Stomach (tissue), 9 donors: ENCODE measurements around the gene LY6G5C. TPM values are rescaled to one million over a fixed set of nuclear protein-coding genes. Genes with fewer than 3 reads are reported as not detected.
A peak's percentile ranks its signal among the peaks of the same experiment; 100 is the strongest.

ENCODE experiments used
- DNase-seq, 2 donors: peaks; one replicate each; pipeline versions ENCODE4 v3.0.0 to v3.0.0-alpha.2; 2013 to 2019
- H3K27ac ChIP-seq, 5 donors: fragments of 200-600 bp in 4 of 5; sonication (generic) in 4 of 5; one replicate each; pipeline ENCODE4 v1.5.1; 2013 to 2019; ENCODE audit warnings: mild to moderate bottlenecking in 1 of 5, moderate library complexity in 1 of 5
- H3K27me3 ChIP-seq, 3 donors: fragments of 200-600 bp; sonication (generic); one replicate each; pipeline ENCODE4 v1.5.1; 2017 to 2019; ENCODE audit warnings: mixed run types in 1 of 3
- H3K36me3 ChIP-seq, 4 donors: fragments of 200-600 bp; sonication (generic); 1 replicate in 3 of 4; 2 replicates in 1 of 4; pipeline ENCODE4 v1.5.1; 2016 to 2019
- H3K4me1 ChIP-seq, 4 donors: fragments of 200-600 bp; sonication (generic); one replicate each; pipeline ENCODE4 v1.5.1; 2016 to 2019
- H3K4me3 ChIP-seq, 4 donors: fragments of 200-600 bp; sonication (generic) in 3 of 4; one replicate each; pipeline ENCODE4 v1.5.1; 2016 to 2019; ENCODE audit warnings: mild to moderate bottlenecking in 1 of 4
- H3K9me3 ChIP-seq, 4 donors: fragments of 200-600 bp; sonication (generic); one replicate each; pipeline ENCODE4 v1.5.1; 2016 to 2019
- EP300 ChIP-seq: sonication (generic); formaldehyde crosslinking; IDR thresholded peaks from one replicate; pipeline ENCODE4 v1.6.1; 2017; ENCODE audit warnings: antibody characterized with exemption
- POLR2A ChIP-seq, 4 donors: fragments of 450-650 bp; IDR thresholded peaks; one replicate each; pipeline ENCODE4 v1.6.1; 2016; ENCODE audit warnings: antibody characterized with exemption in 4 of 4, control low read depth in 2 of 4, mild to moderate bottlenecking in 1 of 4, moderate library complexity in 1 of 4
- POLR2AphosphoS5 ChIP-seq, 3 donors: sonication (generic); formaldehyde crosslinking; IDR thresholded peaks; one replicate each; pipeline ENCODE4 v1.6.1; 2016; ENCODE audit warnings: antibody characterized with exemption in 3 of 3
- WGBS, 5 donors: extraction: QIAGEN DNeasy Blood & Tissue Kit in 3 of 5; methylation state at CpG; one replicate each; pipeline versions ENCODE4 v1.1.5 to v1.1.7; 2013 to 2018; 5-methylcytosine and 5-hydroxymethylcytosine counted together
- intact Hi-C: fragments of 100-400 bp; cut with DNase I; formaldehyde crosslinking; loops from one replicate; pipeline ENCODE4 v1.15.1; 2023; ENCODE audit warnings: low total_unique reads
- polyA plus RNA-seq, 3 donors: library from polyadenylated mRNA; stranded (reverse); fragments of 200-250 nt; gene quantifications; one replicate each; pipeline ENCODE4 v1.2.3, GENCODE V29; 2013
- total RNA-seq, 5 donors: library from RNA; depleted of rRNA; stranded (reverse); fragments of >200 nt; gene quantifications; one replicate each; pipeline versions ENCODE4 v1.1.0 to v1.2.3, GENCODE V29; 2014 to 2016
- TF ChIP-seq, protein P1 (sequence below), 7 experiments: fragments of 450-650 bp in 4 of 7; fragments of 200-600 bp in 3 of 7; sonication (generic) in 3 of 7; IDR thresholded peaks; one replicate each; pipeline ENCODE4 v1.5.1; 2016 to 2019; ENCODE audit warnings: antibody characterized with exemption in 7 of 7, control low read depth in 2 of 7, mild to moderate bottlenecking in 1 of 7
- donor health status: healthy with polysubstance abuse.
- donor health status: Bipolar disorder and iron deficiency.
- donor health status: healthy.

The LY6G5C gene
- total and polyA plus RNA-seq, 8 donors = 1.8 to 4.9 (median 2.7) TPM; not detected in 5

DNA sequence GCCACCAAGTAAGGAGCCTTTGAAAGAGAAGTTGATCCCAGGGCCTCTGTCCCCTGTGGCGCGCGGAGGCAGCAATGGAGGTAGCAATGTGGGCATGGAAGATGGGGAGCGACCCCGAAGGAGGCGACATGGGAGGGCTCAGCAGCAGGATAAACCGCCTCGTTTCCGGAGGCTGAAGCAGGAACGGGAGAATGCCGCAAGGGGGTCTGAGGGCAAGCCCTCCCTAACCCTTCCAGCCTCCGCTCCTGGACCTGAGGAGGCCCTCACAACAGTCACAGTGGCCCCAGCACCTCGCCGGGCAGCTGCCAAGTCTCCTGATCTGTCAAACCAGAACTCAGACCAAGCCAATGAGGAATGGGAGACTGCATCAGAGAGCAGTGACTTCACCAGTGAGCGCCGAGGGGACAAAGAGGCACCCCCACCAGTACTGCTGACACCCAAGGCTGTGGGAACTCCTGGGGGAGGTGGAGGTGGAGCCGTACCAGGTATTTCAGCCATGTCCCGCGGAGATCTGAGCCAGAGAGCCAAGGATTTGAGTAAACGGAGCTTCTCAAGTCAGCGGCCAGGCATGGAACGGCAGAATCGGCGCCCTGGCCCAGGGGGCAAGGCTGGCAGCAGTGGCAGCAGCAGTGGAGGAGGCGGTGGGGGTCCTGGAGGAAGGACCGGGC lies 48.5 kb downstream of the LY6G5C start:
- H3K27me3 ChIP-seq = no peaks in the 10 kb centered on the region
- TF ChIP-seq POLR2A (IDR thresholded peaks at IDR 0.05) = no peak
- intact Hi-C loops = no loop called here
- no peaks in the 10 kb centered on the region for H3K9me3 ChIP-seq
- peak overlapping the region in 2 of 5 donors; percentile 2 to 34 for H3K27ac ChIP-seq
- no peak for DNase-seq
- WGBS, 5 donors = 88 to 92% (median 90%) methylated on average over 25 to 26 of the region's 26 CpGs
- H3K36me3 ChIP-seq = peaks cover 99 to 100% (median 100%) of the 10 kb centered on the region in 4 donors
- H3K4me1 ChIP-seq = no peaks in the 10 kb centered on the region
- H3K4me3 ChIP-seq = no peak overlapping the region

DNA sequence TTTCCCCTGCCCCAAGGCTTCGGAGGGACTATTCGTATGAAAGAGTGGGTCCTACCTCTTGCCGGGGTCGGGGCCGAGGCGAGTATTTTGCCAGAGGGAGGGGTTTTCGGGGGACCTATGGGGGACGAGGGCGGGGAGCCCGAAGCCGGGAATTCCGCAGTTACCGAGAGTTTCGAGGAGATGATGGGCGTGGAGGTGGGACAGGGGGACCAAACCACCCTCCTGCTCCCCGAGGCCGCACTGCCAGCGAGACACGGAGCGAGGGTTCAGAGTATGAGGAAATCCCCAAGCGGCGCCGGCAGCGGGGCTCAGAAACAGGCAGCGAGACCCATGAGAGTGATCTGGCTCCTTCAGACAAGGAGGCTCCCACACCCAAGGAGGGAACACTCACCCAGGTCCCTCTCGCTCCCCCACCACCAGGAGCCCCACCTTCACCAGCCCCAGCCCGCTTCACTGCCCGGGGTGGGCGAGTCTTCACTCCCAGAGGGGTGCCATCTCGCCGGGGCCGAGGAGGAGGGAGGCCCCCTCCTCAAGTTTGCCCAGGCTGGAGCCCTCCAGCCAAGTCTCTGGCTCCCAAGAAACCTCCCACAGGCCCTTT lies 49.1 kb downstream of the LY6G5C start:
- H3K4me1 ChIP-seq = no peaks in the 10 kb centered on the region
- no peaks in the 10 kb centered on the region for H3K9me3 ChIP-seq
- no peak overlapping the region for H3K4me3 ChIP-seq
- peaks cover 99 to 100% (median 100%) of the 10 kb centered on the region in 4 donors for H3K36me3 ChIP-seq
- TF ChIP-seq, protein P1, sequence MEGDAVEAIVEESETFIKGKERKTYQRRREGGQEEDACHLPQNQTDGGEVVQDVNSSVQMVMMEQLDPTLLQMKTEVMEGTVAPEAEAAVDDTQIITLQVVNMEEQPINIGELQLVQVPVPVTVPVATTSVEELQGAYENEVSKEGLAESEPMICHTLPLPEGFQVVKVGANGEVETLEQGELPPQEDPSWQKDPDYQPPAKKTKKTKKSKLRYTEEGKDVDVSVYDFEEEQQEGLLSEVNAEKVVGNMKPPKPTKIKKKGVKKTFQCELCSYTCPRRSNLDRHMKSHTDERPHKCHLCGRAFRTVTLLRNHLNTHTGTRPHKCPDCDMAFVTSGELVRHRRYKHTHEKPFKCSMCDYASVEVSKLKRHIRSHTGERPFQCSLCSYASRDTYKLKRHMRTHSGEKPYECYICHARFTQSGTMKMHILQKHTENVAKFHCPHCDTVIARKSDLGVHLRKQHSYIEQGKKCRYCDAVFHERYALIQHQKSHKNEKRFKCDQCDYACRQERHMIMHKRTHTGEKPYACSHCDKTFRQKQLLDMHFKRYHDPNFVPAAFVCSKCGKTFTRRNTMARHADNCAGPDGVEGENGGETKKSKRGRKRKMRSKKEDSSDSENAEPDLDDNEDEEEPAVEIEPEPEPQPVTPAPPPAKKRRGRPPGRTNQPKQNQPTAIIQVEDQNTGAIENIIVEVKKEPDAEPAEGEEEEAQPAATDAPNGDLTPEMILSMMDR (IDR thresholded peaks at IDR 0.05) = no peak
- TF ChIP-seq POLR2AphosphoS5 (IDR thresholded peaks at IDR 0.05) = no peak
- no peak for TF ChIP-seq POLR2A (IDR thresholded peaks at IDR 0.05)
- no peak for TF ChIP-seq EP300
- no peak overlapping the region for H3K27ac ChIP-seq
- no peaks in the 10 kb centered on the region for H3K27me3 ChIP-seq
- intact Hi-C loops = no loop called here
- DNase-seq = no peak
- WGBS, 5 donors = 85 to 91% (median 89%) methylated on average over 27 to 32 of the region's 32 CpGs

DNA sequence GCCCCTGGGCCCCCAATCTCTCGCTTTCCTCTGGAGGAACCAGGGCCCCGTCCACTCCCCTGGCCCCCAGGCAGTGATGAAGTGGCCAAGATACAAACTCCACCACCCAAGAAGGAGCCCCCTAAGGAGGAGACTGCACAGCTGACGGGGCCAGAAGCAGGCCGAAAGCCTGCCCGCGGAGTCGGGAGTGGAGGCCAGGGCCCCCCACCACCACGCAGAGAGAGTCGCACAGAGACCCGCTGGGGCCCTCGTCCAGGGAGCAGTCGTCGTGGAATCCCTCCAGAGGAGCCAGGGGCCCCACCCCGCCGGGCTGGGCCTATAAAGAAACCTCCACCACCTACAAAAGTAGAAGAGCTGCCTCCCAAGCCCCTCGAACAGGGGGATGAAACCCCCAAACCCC lies 49.7 kb downstream of the LY6G5C start:
- TF ChIP-seq EP300 (no peak), POLR2A (IDR thresholded peaks at IDR 0.05) (no peak), POLR2AphosphoS5 (IDR thresholded peaks at IDR 0.05) (no peak)
- TF ChIP-seq, protein P1 (IDR thresholded peaks at IDR 0.05) = no peak
- intact Hi-C loops = no loop called here
- Histone ChIP-seq H3K9me3 (no peaks in the 10 kb centered on the region), H3K36me3 (peaks cover 99 to 100% (median 100%) of the 10 kb centered on the region in 4 donors), H3K27me3 (no peaks in the 10 kb centered on the region), H3K27ac (no peak overlapping the region), H3K4me1 (no peaks in the 10 kb centered on the region), H3K4me3 (no peak overlapping the region)
- no peak for DNase-seq
- WGBS, 5 donors = 86 to 98% (median 87%) methylated on average over 7 to 16 of the region's 16 CpGs

DNA sequence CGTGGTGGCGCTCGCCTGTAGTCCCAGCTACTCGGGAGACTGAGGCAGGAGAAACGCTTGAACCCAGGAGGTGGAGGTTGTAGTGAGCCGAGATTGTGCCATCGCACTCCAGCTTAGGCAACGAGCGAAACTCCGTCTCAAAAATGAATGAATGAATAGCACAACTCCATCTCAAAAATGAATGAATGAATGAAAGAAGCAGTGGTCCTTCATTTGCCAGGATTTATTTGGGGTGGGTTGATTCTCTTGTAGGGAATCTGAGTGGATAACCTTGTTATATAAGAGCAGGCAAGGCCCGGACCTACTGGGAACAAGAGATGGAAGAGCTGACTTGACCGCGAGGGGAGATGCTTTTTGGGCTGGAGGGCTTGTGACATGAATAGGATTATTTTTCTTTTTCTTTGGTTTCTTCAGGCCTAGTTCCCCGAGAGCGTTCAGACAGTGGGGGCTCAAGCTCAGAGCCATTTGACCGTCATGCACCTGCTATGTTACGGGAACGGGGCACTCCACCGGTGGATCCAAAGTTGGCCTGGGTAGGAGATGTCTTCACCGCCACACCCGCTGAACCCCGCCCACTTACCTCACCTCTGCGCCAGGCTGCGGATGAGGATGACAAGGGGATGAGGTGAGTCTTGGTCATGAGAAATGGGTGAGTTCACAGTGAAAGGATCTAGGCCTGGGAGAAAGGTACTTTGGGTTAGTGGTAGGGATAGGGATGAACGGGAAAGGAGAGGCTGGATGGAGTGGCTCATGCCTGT lies 50.5 kb downstream of the LY6G5C start:
- intact Hi-C loops = no loop called here
- Histone ChIP-seq H3K27me3 (no peaks in the 10 kb centered on the region), H3K36me3 (peaks cover 99 to 100% (median 100%) of the 10 kb centered on the region in 4 donors), H3K4me3 (no peak overlapping the region), H3K9me3 (no peaks in the 10 kb centered on the region), H3K27ac (no peak overlapping the region), H3K4me1 (no peaks in the 10 kb centered on the region)
- 89 to 93% (median 93%) methylated on average over 25 of the region's 25 CpGs for WGBS, 5 donors
- no peak for DNase-seq
- TF ChIP-seq POLR2A (IDR thresholded peaks at IDR 0.05) = no peak
- TF ChIP-seq EP300 = no peak
- TF ChIP-seq POLR2AphosphoS5 (IDR thresholded peaks at IDR 0.05) = no peak
- TF ChIP-seq, protein P1 (IDR thresholded peaks at IDR 0.05) = no peak
